ENCODE measurements around the gene MFRP.

- TF ChIP-seq CTCF (conservative IDR thresholded peaks at IDR 0.05): no peak
- no peak for TF ChIP-seq ZFX (IDR thresholded peaks at IDR 0.05)
Measured at GRCh38 chr11:119290894-119291497, 55.5 kb downstream of the MFRP start.
